PC-9 (cell line): Measurements from ENCODE around the gene CPPED1.

ENCODE experiments used
- EZH2 ChIP-seq: fragments of 200-600 bp; sonication (generic); IDR thresholded peaks from 2 replicates; pipeline ENCODE4 v1.8.0; 2017; ENCODE audit warnings: antibody characterized with exemption, low read depth
- TF ChIP-seq, protein P1 (sequence below): fragments of 200-600 bp; sonication (generic); conservative IDR thresholded peaks from 2 replicates; pipeline ENCODE4 v1.6.1; 2017; ENCODE audit warnings: mixed run types, antibody characterized with exemption, mild to moderate bottlenecking, moderate library complexity

DNA sequence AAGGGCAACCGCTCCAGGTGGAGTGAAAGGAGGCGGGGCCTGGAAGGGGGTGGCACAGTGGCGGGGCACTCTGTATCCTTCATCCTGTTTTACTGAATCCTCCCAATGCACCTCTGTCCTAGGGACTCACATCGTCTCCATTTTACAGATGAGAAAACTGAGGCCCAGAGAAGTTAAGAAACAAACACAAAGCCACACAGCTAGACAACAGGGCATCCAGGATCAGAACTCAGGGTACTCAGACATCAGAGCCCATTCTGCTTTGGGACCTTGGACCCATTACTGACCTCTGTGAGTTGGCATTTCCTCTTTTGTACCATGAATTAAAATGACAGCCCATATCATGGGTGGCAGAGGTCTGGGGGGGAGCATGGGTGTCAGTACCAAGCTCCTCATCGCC lies 129.2 kb downstream of the CPPED1 start:
- TF ChIP-seq, protein P1, sequence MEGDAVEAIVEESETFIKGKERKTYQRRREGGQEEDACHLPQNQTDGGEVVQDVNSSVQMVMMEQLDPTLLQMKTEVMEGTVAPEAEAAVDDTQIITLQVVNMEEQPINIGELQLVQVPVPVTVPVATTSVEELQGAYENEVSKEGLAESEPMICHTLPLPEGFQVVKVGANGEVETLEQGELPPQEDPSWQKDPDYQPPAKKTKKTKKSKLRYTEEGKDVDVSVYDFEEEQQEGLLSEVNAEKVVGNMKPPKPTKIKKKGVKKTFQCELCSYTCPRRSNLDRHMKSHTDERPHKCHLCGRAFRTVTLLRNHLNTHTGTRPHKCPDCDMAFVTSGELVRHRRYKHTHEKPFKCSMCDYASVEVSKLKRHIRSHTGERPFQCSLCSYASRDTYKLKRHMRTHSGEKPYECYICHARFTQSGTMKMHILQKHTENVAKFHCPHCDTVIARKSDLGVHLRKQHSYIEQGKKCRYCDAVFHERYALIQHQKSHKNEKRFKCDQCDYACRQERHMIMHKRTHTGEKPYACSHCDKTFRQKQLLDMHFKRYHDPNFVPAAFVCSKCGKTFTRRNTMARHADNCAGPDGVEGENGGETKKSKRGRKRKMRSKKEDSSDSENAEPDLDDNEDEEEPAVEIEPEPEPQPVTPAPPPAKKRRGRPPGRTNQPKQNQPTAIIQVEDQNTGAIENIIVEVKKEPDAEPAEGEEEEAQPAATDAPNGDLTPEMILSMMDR, result no peak
- TF ChIP-seq EZH2, result no peak
